HUES6 (cell line): ENCODE data around the gene SEPTIN2.
"Not testable (repeated sequence)": the region's sequence is repeated elsewhere in the genome, so short reads cannot be mapped to it uniquely, and the experiment has no call there.

Experiments
- H3K27ac ChIP-seq: 2 replicates; pipeline ENCODE4 v1.7.0; 2013; ENCODE audit warnings: low read depth, mild to moderate bottlenecking, low read length, inconsistent platforms
- H3K27me3 ChIP-seq: 2 replicates; pipeline ENCODE4 v1.6.1; 2013; ENCODE audit warnings: low read length; ENCODE audit not compliant: control insufficient read depth, insufficient read depth
- H3K36me3 ChIP-seq: 2 replicates; pipeline ENCODE4 v1.6.1; 2013; ENCODE audit warnings: low read length; ENCODE audit not compliant: control insufficient read depth, insufficient read depth
- H3K4me1 ChIP-seq: 2 replicates; pipeline ENCODE4 v1.6.1; 2013; ENCODE audit warnings: low read length; ENCODE audit not compliant: control insufficient read depth, insufficient read depth
- H3K4me3 ChIP-seq: 2 replicates; pipeline ENCODE4 v1.5.1; 2013; ENCODE audit warnings: low read depth, low read length
- H3K9ac ChIP-seq: one replicate; pipeline ENCODE4 v1.6.1; 2013; ENCODE audit warnings: mild to moderate bottlenecking, low read length
- H3K9me3 ChIP-seq: 2 replicates; pipeline ENCODE4 v1.6.1; 2013; ENCODE audit warnings: low read depth, low read length; ENCODE audit not compliant: control insufficient read depth, insufficient read depth

Gene SEPTIN2

GRCh38 chr2:241289053-241289452 is 26.7 kb upstream of the SEPTIN2 start:
- no peak overlapping the region for H3K27ac ChIP-seq
- H3K4me1 ChIP-seq, result peaks cover 4% of the 10 kb centered on the region; the same call in 1 of the 2 replicates
- H3K36me3 ChIP-seq, result peaks cover 8% of the 10 kb centered on the region
- no peaks in the 10 kb centered on the region for H3K9me3 ChIP-seq
- H3K27me3 ChIP-seq, result no peaks in the 10 kb centered on the region
- no peak overlapping the region for H3K4me3 ChIP-seq
- H3K9ac ChIP-seq, result no peak overlapping the region

GRCh38 chr2:241289597-241289996 is 26.1 kb upstream of the SEPTIN2 start:
- no peak overlapping the region for H3K9ac ChIP-seq
- H3K4me3 ChIP-seq, result no peak overlapping the region
- H3K4me1 ChIP-seq, result peaks cover 4% of the 10 kb centered on the region; the same call in 1 of the 2 replicates
- H3K27ac ChIP-seq, result no peak overlapping the region
- peaks cover 8% of the 10 kb centered on the region for H3K36me3 ChIP-seq
- H3K27me3 ChIP-seq, result no peaks in the 10 kb centered on the region
- H3K9me3 ChIP-seq, result no peaks in the 10 kb centered on the region

DNA sequence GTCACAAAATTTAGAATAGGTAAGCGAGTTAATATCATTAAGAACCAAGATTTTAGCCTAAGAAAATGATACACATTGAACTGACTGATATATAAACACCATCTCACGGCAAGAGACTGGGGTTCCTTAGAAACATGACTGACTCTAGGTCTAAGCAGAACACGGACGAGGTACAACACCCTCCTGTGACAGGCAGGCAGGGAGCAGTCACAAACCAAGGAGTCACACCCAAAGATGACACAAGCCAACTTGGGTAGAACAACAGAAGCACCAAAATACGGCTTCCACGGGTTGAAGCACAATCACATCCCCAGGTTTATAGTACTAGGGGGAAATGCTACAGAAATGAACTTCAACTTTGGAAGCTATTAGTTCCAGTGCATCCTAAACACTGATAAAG is 24.6 kb upstream of the SEPTIN2 start:
- H3K9me3 ChIP-seq, result no peaks in the 10 kb centered on the region
- H3K9ac ChIP-seq, result no peak overlapping the region
- no peaks in the 10 kb centered on the region for H3K27me3 ChIP-seq
- peaks cover 3% of the 10 kb centered on the region; the same call in 1 of the 2 replicates for H3K4me1 ChIP-seq
- H3K36me3 ChIP-seq, result peaks cover 4% of the 10 kb centered on the region
- no peak overlapping the region for H3K4me3 ChIP-seq
- no peak overlapping the region for H3K27ac ChIP-seq

GRCh38 chr2:241291977-241292376 is 23.7 kb upstream of the SEPTIN2 start:
- no peak overlapping the region for H3K9ac ChIP-seq
- H3K36me3 ChIP-seq, result peaks cover 8% of the 10 kb centered on the region
- no peaks in the 10 kb centered on the region for H3K4me1 ChIP-seq
- no peaks in the 10 kb centered on the region for H3K27me3 ChIP-seq
- no peaks in the 10 kb centered on the region for H3K9me3 ChIP-seq
- H3K4me3 ChIP-seq, result no peak overlapping the region
- no peak overlapping the region for H3K27ac ChIP-seq

- H3K4me3 ChIP-seq, H3K27ac ChIP-seq, H3K27me3 ChIP-seq, H3K9me3 ChIP-seq, H3K9ac ChIP-seq, H3K4me1 ChIP-seq, H3K36me3 ChIP-seq: not testable (repeated sequence)
Observed at GRCh38 chr2:241293378-241293797, 22.3 kb upstream of the SEPTIN2 start.

DNA sequence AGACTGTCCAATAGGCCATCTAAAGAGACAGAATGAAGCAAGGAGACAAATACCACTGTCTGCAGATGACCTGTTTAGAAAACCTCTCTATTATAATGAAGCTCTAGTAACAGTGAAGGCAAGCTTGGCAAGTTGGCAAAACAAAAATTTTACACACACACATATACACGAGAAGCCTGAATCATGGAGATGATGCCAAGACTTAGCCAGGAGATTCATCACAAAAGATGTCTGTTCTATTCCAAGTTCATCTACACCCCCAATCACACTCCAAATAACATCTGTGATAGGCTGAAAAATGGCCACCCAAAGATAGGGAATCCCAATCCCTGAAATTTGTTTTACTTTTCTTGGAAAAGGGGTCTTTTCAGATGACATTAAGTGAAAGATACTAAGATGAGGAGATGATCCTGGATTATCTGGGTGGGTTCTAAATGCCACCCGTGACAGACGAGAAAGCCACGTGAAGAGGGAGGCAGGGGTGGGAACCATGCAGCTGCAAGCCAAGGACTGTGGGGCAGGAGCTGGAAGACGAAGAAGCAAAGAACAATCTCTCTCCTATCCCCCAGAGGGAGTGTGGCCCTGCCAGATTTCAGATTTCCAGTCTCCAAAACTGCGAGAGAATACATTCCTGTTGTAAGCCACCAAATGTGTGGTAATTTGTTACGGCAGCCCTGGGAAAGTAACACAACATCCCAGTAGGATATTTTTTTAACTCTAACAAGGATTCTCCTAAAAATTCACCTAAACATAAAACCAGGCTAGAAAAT is 20.2 kb upstream of the SEPTIN2 start:
- peaks cover 5% of the 10 kb centered on the region; the same call in 1 of the 2 replicates for H3K36me3 ChIP-seq
- H3K4me3 ChIP-seq, result no peak overlapping the region
- no peaks in the 10 kb centered on the region for H3K4me1 ChIP-seq
- no peaks in the 10 kb centered on the region for H3K27me3 ChIP-seq
- H3K9ac ChIP-seq, result no peak overlapping the region
- no peaks in the 10 kb centered on the region for H3K9me3 ChIP-seq
- H3K27ac ChIP-seq, result no peak overlapping the region

DNA sequence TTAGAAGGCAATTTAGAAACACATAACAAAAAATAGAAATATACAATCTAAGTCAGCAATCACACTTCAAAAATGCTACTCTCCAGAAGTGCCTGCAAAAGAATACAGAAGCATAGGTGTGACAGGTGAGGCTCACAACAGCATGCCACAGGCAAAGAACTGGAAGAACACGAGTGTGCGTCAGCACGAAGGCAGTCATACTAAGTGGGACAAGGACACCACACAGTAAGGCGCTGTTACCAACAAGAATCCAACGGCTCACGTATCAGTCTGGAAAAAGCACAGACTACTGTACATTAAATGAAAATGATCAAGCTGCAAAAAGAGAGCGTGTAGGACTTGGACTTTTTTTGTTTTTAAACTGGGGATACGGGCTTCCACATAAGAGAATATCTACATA is 19.0 kb upstream of the SEPTIN2 start:
- Histone ChIP-seq H3K4me3 (no peak overlapping the region), H3K27me3 (no peaks in the 10 kb centered on the region), H3K27ac (no peak overlapping the region), H3K9me3 (no peaks in the 10 kb centered on the region), H3K9ac (no peak overlapping the region), H3K36me3 (peaks cover 5% of the 10 kb centered on the region; the same call in 1 of the 2 replicates), H3K4me1 (no peaks in the 10 kb centered on the region)

- no peak overlapping the region for H3K27ac ChIP-seq
- no peaks in the 10 kb centered on the region for H3K27me3 ChIP-seq
- peaks cover 10% of the 10 kb centered on the region; the same call in 1 of the 2 replicates for H3K4me1 ChIP-seq
- H3K9me3 ChIP-seq, result no peaks in the 10 kb centered on the region
- peaks cover 5% of the 10 kb centered on the region; the same call in 1 of the 2 replicates for H3K36me3 ChIP-seq
- no peak overlapping the region for H3K9ac ChIP-seq
- no peak overlapping the region for H3K4me3 ChIP-seq
Observed at GRCh38 chr2:241298673-241299072, 17.1 kb upstream of the SEPTIN2 start.

DNA sequence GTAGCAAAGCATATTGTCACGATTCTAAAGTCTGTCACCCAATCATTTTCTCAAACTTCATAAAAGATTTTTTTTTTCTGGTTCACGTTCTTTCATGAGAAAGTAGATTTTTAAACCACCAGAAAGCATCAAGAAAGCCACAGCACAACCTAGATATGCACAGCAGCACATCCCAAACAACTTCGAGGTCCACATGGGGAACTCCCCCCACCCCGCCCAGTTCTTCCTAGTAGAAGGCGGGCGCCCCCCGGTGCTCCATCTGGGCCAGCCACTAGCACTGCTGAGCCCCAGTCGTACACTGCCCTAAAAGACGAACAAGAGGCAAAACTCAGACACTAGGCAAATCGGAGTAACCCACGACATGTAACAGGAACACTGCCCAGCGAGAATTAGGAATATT is 15.7 kb upstream of the SEPTIN2 start:
- no peaks in the 10 kb centered on the region for H3K9me3 ChIP-seq
- H3K36me3 ChIP-seq, result peaks cover 5% of the 10 kb centered on the region; the same call in 1 of the 2 replicates
- no peak overlapping the region for H3K4me3 ChIP-seq
- no peaks in the 10 kb centered on the region for H3K27me3 ChIP-seq
- H3K4me1 ChIP-seq, result peaks cover 15% of the 10 kb centered on the region; the same call in 1 of the 2 replicates
- H3K9ac ChIP-seq, result no peak overlapping the region
- no peak overlapping the region for H3K27ac ChIP-seq

GRCh38 chr2:241302083-241302482 is 13.6 kb upstream of the SEPTIN2 start:
- no peak overlapping the region for H3K4me3 ChIP-seq
- H3K9me3 ChIP-seq, result no peaks in the 10 kb centered on the region
- no peaks in the 10 kb centered on the region for H3K27me3 ChIP-seq
- H3K27ac ChIP-seq, result no peak overlapping the region
- no peak overlapping the region for H3K9ac ChIP-seq
- 0 out of 2 replicates have a peak, but pooled peaks cover under 1% of the 10 kb centered on the region for H3K36me3 ChIP-seq
- peaks cover 15% of the 10 kb centered on the region; the same call in 1 of the 2 replicates for H3K4me1 ChIP-seq

DNA sequence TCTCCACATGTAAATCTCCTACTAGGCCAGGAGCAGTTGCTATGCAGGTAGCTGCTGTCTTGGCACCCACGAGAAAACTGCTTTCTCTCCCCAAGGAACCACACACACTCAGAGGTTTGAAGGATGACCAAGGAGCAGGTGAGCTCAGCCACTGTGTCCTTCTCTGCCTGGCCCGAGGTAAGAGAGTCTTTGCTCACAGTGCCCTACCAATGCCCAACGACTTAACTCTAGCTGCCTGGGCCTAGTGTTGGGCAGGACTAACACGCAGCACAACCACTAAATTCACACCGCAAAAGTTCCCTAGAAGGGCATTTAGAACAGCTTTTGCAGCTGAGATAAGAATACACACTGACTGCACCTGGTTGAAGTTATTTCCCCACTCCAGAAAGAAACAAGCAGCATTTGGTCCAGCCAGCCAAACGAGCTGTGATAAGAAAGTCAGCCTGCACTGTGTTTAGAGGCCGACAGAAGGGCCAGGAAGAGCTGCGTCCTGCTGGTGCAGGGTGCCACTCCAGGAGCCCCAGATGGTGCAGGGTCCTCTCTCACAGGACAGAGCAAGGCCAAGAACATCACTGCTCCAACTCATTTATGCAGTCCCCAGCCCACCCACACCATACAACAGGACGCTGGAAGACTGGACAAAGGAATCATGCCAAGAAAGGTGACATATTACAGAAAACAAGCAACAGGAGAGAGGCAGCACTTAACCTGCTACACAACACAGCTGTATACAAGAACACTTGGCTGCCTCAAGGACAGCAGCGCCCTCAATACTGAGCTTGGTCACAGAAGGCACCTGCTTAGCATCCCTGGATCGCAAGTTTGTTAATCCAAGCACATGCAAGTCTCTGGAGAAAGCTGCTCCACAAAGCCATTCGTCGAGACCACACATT is 12.7 kb upstream of the SEPTIN2 start:
- no peaks in the 10 kb centered on the region for H3K36me3 ChIP-seq
- H3K4me1 ChIP-seq, result peaks cover 15% of the 10 kb centered on the region
- H3K27ac ChIP-seq, result no peak overlapping the region

More for the DNA sequence above, 12.7 kb upstream of the SEPTIN2 start:
- Histone ChIP-seq H3K27me3 (no peaks in the 10 kb centered on the region), H3K4me3 (no peak overlapping the region), H3K9ac (no peak overlapping the region), H3K9me3 (no peaks in the 10 kb centered on the region)
